Neural cell (in vitro differentiated cells): ENCODE results near the gene PHF23. TPM values are rescaled to one million over a fixed set of nuclear protein-coding genes. Genes with fewer than 3 reads are reported as not detected.

Source experiments
- H2AFZ ChIP-seq: fragments of 200-600, 300-800 bp; sonication (generic), shearing (Covaris generic); 2 replicates; pipeline ENCODE4 v1.6.0; 2014; ENCODE audit warnings: low read depth, mild to moderate bottlenecking, antibody characterized with exemption, low read length, moderate library complexity
- H3F3A ChIP-seq: fragments of 200-600 bp; shearing (Covaris generic); 2 replicates; pipeline ENCODE4 v1.6.1; 2016; ENCODE audit warnings: mild to moderate bottlenecking, moderate library complexity, mixed read lengths, antibody characterized with exemption, low read length; ENCODE audit not compliant: insufficient read depth, poor library complexity, severe bottlenecking
- H3K27ac ChIP-seq: fragments of 200-600, 300-800 bp; sonication (generic), shearing (Covaris generic); 2 replicates; pipeline ENCODE4 v1.5.1; 2014; ENCODE audit warnings: mild to moderate bottlenecking, low read length, moderate library complexity
- H3K27me3 ChIP-seq: fragments of 300-800, 200-600 bp; sonication (generic), shearing (Covaris generic); 2 replicates; pipeline ENCODE4 v1.6.0; 2014; ENCODE audit warnings: mild to moderate bottlenecking, low read depth, low read length, moderate library complexity; ENCODE audit not compliant: insufficient read depth
- H3K36me3 ChIP-seq: fragments of 300-800, 200-600 bp; sonication (generic), shearing (Covaris generic); 2 replicates; pipeline ENCODE4 v1.5.1; 2014; ENCODE audit warnings: mild to moderate bottlenecking, antibody characterized with exemption, low read length, moderate library complexity; ENCODE audit not compliant: insufficient read depth
- H3K4me2 ChIP-seq: fragments of 300-800, 200-600 bp; sonication (generic), shearing (Covaris generic); 2 replicates; pipeline ENCODE4 v1.6.0; 2014; ENCODE audit warnings: mild to moderate bottlenecking, low read length
- H3K4me3 ChIP-seq: fragments of 300-800, 200-600 bp; sonication (generic), shearing (Covaris generic); 2 replicates; pipeline ENCODE4 v1.5.1; 2014; ENCODE audit warnings: mild to moderate bottlenecking, low read length, moderate library complexity
- H3K79me2 ChIP-seq: fragments of 200-600 bp; shearing (Covaris generic); replicated peaks from 2 replicates; pipeline ENCODE4 v1.6.0; 2014; ENCODE audit warnings: mild to moderate bottlenecking, low read length, moderate library complexity; ENCODE audit not compliant: insufficient read depth
- H3K9ac ChIP-seq: fragments of 300-800, 200-600 bp; sonication (generic), shearing (Covaris generic); 2 replicates; pipeline ENCODE4 v1.6.1; 2016; ENCODE audit warnings: mild to moderate bottlenecking, low read length, mixed read lengths
- H3K9me2 ChIP-seq: fragments of 200-600 bp; shearing (Covaris generic); 2 replicates; pipeline ENCODE4 v1.6.1; 2016; ENCODE audit warnings: mild to moderate bottlenecking, low read length, mixed read lengths; ENCODE audit not compliant: insufficient read depth
- H3K9me3 ChIP-seq: fragments of 200-600, 300-800 bp; sonication (generic), shearing (Covaris generic); 2 replicates; pipeline ENCODE4 v1.6.1; 2016; ENCODE audit warnings: mild to moderate bottlenecking, mixed run types, low read length, moderate library complexity, mixed read lengths
- H4K20me1 ChIP-seq: fragments of 200-600 bp; shearing (Covaris generic); 2 replicates; pipeline ENCODE4 v1.6.1; 2016; ENCODE audit warnings: mild to moderate bottlenecking, mixed run types; ENCODE audit not compliant: insufficient read depth
- EP300 ChIP-seq: fragments of 450-650 bp; conservative IDR thresholded peaks from 2 replicates; pipeline ENCODE4 v1.6.1; 2014; ENCODE audit warnings: antibody characterized with exemption, mild to moderate bottlenecking, moderate library complexity; ENCODE audit not compliant: poor library complexity, severe bottlenecking
- EZH2 ChIP-seq: fragments of 200-600, 300-800 bp; shearing (Covaris generic), sonication (generic); IDR thresholded peaks from 2 replicates; pipeline ENCODE4 v1.6.1; 2014; ENCODE audit warnings: antibody characterized with exemption, low read length, borderline replicate concordance, mild to moderate bottlenecking; ENCODE audit not compliant: insufficient read depth, poor library complexity, severe bottlenecking
- MXI1 ChIP-seq: fragments of 450-650 bp; conservative IDR thresholded peaks from 2 replicates; pipeline ENCODE4 v1.6.1; 2014; ENCODE audit warnings: antibody characterized with exemption, mild to moderate bottlenecking; ENCODE audit not compliant: poor library complexity, severe bottlenecking
- POLR2AphosphoS5 ChIP-seq: IDR thresholded peaks from 2 replicates; pipeline ENCODE4 v1.6.1; 2012
- RAD21 ChIP-seq: fragments of 450-650 bp; conservative IDR thresholded peaks from 2 replicates; pipeline ENCODE4 v1.6.1; 2014; ENCODE audit warnings: antibody characterized with exemption, mild to moderate bottlenecking, moderate library complexity
- SMC3 ChIP-seq: fragments of 450-650 bp; conservative IDR thresholded peaks from 2 replicates; pipeline ENCODE4 v1.6.1; 2014; ENCODE audit warnings: antibody characterized with exemption, mild to moderate bottlenecking, moderate library complexity; ENCODE audit not compliant: poor library complexity
- TAF1 ChIP-seq: IDR thresholded peaks from 2 replicates; pipeline ENCODE4 v1.6.1; 2012; ENCODE audit warnings: low read depth
- polyA plus RNA-seq: library from polyadenylated mRNA; depleted of rRNA; stranded (reverse); fragments of >200 nt; gene quantifications from 2 replicates; pipeline ENCODE4 v1.2.3, GENCODE V29; 2014
- TF ChIP-seq, protein P1 (sequence below): fragments of 450-650 bp; IDR thresholded peaks from 2 replicates; pipeline ENCODE4 v1.5.1; 2014; ENCODE audit warnings: antibody characterized with exemption, mild to moderate bottlenecking, moderate library complexity; ENCODE audit not compliant: poor library complexity, severe bottlenecking
- TF ChIP-seq, protein P2 (sequence below): IDR thresholded peaks from 2 replicates; pipeline ENCODE4 v1.6.1; 2012; ENCODE audit warnings: borderline replicate concordance

The PHF23 gene
- polyA plus RNA-seq, 1 donor from 2014 or later = 55.7 TPM

- H3K4me3 ChIP-seq = no peak overlapping the region
Observed at GRCh38 chr17:7263801-7264078, 24.5 kb upstream of the PHF23 start.

GRCh38 chr17:7262935-7263800 lies 23.9 kb upstream of the PHF23 start:
- peak overlapping the region; percentile 43 for H3K4me3 ChIP-seq

More at GRCh38 chr17:7263801-7264078, 24.5 kb upstream of the PHF23 start:
- Histone ChIP-seq H3K27ac (no peak overlapping the region), H3K79me2 (no peaks in the 10 kb centered on the region), H3K9me3 (no peaks in the 10 kb centered on the region), H4K20me1 (no peaks in the 10 kb centered on the region), H2AFZ (no peak overlapping the region), H3K9ac (no peak overlapping the region), H3K9me2 (no peaks in the 10 kb centered on the region), H3K36me3 (peaks cover 4% of the 10 kb centered on the region), H3K27me3 (peaks cover 60% of the 10 kb centered on the region), H3F3A (no peaks in the 10 kb centered on the region), H3K4me2 (no peak overlapping the region)
- no peak for TF ChIP-seq MXI1
- TF ChIP-seq, protein P1, sequence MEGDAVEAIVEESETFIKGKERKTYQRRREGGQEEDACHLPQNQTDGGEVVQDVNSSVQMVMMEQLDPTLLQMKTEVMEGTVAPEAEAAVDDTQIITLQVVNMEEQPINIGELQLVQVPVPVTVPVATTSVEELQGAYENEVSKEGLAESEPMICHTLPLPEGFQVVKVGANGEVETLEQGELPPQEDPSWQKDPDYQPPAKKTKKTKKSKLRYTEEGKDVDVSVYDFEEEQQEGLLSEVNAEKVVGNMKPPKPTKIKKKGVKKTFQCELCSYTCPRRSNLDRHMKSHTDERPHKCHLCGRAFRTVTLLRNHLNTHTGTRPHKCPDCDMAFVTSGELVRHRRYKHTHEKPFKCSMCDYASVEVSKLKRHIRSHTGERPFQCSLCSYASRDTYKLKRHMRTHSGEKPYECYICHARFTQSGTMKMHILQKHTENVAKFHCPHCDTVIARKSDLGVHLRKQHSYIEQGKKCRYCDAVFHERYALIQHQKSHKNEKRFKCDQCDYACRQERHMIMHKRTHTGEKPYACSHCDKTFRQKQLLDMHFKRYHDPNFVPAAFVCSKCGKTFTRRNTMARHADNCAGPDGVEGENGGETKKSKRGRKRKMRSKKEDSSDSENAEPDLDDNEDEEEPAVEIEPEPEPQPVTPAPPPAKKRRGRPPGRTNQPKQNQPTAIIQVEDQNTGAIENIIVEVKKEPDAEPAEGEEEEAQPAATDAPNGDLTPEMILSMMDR = no peak
- no peak for TF ChIP-seq EP300
- no peak for TF ChIP-seq TAF1
- TF ChIP-seq POLR2AphosphoS5 = no peak
- TF ChIP-seq RAD21 = no peak
- TF ChIP-seq SMC3 = no peak
- TF ChIP-seq EZH2 = no peak
- TF ChIP-seq, protein P2, sequence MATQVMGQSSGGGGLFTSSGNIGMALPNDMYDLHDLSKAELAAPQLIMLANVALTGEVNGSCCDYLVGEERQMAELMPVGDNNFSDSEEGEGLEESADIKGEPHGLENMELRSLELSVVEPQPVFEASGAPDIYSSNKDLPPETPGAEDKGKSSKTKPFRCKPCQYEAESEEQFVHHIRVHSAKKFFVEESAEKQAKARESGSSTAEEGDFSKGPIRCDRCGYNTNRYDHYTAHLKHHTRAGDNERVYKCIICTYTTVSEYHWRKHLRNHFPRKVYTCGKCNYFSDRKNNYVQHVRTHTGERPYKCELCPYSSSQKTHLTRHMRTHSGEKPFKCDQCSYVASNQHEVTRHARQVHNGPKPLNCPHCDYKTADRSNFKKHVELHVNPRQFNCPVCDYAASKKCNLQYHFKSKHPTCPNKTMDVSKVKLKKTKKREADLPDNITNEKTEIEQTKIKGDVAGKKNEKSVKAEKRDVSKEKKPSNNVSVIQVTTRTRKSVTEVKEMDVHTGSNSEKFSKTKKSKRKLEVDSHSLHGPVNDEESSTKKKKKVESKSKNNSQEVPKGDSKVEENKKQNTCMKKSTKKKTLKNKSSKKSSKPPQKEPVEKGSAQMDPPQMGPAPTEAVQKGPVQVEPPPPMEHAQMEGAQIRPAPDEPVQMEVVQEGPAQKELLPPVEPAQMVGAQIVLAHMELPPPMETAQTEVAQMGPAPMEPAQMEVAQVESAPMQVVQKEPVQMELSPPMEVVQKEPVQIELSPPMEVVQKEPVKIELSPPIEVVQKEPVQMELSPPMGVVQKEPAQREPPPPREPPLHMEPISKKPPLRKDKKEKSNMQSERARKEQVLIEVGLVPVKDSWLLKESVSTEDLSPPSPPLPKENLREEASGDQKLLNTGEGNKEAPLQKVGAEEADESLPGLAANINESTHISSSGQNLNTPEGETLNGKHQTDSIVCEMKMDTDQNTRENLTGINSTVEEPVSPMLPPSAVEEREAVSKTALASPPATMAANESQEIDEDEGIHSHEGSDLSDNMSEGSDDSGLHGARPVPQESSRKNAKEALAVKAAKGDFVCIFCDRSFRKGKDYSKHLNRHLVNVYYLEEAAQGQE = no peak

More at GRCh38 chr17:7262935-7263800, 23.9 kb upstream of the PHF23 start:
- H2AFZ ChIP-seq = no peak overlapping the region
- H4K20me1 ChIP-seq = no peaks in the 10 kb centered on the region
- H3K79me2 ChIP-seq = no peaks in the 10 kb centered on the region
- no peaks in the 10 kb centered on the region for H3K9me3 ChIP-seq
- H3K9ac ChIP-seq = no peak overlapping the region
- H3F3A ChIP-seq = no peaks in the 10 kb centered on the region
- H3K4me2 ChIP-seq = no peak overlapping the region
- H3K9me2 ChIP-seq = no peaks in the 10 kb centered on the region
- H3K27me3 ChIP-seq = peaks cover 60% of the 10 kb centered on the region
- H3K36me3 ChIP-seq = peaks cover 4% of the 10 kb centered on the region
- no peak for TF ChIP-seq RAD21
- no peak for TF ChIP-seq EP300
- no peak for TF ChIP-seq EZH2
- TF ChIP-seq SMC3 = no peak
- TF ChIP-seq, protein P1 = no peak
- no peak for TF ChIP-seq POLR2AphosphoS5
- TF ChIP-seq, protein P2 = no peak
- TF ChIP-seq TAF1 = no peak
- no peak for TF ChIP-seq MXI1
- no peak overlapping the region for H3K27ac ChIP-seq
